Upper lobe of left lung (tissue), 4 donors: ENCODE data around the gene CYP24A1.

Experiments
- CTCF ChIP-seq, 6 experiments: fragments of 450-650 bp in 4 of 6; fragments of 200-600 bp in 2 of 6; sonication (generic) in 2 of 6; IDR thresholded peaks; one replicate each; pipeline ENCODE4 v1.5.1; 2016 to 2019; ENCODE audit warnings: antibody characterized with exemption in 6 of 6
- POLR2A ChIP-seq, 4 donors: fragments of 450-650 bp; IDR thresholded peaks; one replicate each; pipeline ENCODE4 v1.5.1; 2016 to 2017; ENCODE audit warnings: antibody characterized with exemption in 4 of 4, mild to moderate bottlenecking in 2 of 4
- POLR2AphosphoS5 ChIP-seq, 2 donors: sonication (generic); formaldehyde crosslinking; IDR thresholded peaks; one replicate each; pipeline ENCODE4 v1.5.1; 2017; ENCODE audit warnings: antibody characterized with exemption in 2 of 2

- TF ChIP-seq POLR2AphosphoS5 (IDR thresholded peaks at IDR 0.05), result no peak
- no peak for TF ChIP-seq CTCF (IDR thresholded peaks at IDR 0.05)
- TF ChIP-seq POLR2A (IDR thresholded peaks at IDR 0.05), result no peak
These were observed 34.6 kb downstream of the CYP24A1 start for GRCh38 chr20:54139188-54139587.
